Measurements from ENCODE around the gene MINDY1. TPM values are rescaled to one million over a fixed set of nuclear protein-coding genes. Genes with fewer than 3 reads are reported as not detected.
A peak's percentile ranks its signal among the peaks of the same experiment; 100 is the strongest.

Gene MINDY1
- polyA plus RNA-seq, 1 experiment = 12.8 TPM

DNA sequence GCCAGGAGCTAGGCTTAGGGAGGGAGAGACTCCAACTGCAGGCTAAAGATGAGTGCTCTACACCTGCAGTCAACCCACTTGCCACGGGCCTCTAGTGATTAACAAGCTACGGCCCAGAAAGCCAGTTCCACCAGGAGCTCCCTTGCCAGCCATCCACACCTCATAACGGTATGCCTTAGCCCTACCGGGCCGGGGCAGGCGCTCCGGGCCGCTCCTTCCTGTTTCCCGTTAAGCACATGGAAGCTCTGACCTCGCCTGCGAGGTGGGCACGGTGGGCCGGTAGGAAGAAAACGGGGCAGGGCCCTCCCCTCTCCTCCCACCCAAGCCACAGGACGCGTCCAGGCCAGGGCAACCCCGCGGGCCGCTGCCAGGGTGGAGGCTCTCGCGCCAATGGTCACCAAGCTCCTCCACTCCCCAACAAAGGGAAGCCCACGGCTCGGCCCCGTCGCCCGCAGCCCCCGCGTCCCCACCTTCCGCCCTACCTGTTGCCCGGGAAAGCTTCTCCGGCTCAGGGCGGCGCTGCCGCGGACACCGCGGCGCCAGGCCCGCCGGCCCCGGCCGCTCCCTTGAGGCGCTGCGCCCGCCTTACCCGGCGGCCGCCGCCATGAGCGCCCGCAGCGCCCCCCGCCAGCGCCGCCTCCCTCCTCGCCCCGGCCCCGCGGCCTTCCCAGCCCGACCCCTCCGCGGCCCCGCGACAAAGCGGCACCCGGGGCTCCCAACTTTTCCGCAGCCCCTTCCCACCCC, 32.7 kb downstream of the MINDY1 start:
- CTCF ChIA-PET = interaction anchor here (0.6 to 1.4 kb wide), 5 partner anchors 8 to 441 kb away, joined by 3 to 5 read pairs (median 3); partner anchors contain the start of genes ANXA9 and MINDY1
- Histone ChIP-seq H3K4me3 (ENCODE audit: low read depth, low read length) (peak overlapping the region; percentile 81), H3K27me3 (ENCODE audit: control insufficient read depth, insufficient read depth, low read length) (no peaks in the 10 kb centered on the region), H3K9me3 (ENCODE audit: control insufficient read depth, insufficient read depth, low read length) (peaks cover 3% of the 10 kb centered on the region; the same call in 1 of the 2 replicates), H3K27ac (ENCODE audit: low read depth, low read length) (peak overlapping the region; percentile 70)
- DNase-seq (ENCODE audit: low read depth, low spot score) = no peak
- POLR2A ChIA-PET = interaction anchor here (0.9 kb wide), 1 partner anchor 22 kb away, joined by 10 read pairs; no protein-coding TSS in a partner anchor
- TF ChIP-seq, protein P1, sequence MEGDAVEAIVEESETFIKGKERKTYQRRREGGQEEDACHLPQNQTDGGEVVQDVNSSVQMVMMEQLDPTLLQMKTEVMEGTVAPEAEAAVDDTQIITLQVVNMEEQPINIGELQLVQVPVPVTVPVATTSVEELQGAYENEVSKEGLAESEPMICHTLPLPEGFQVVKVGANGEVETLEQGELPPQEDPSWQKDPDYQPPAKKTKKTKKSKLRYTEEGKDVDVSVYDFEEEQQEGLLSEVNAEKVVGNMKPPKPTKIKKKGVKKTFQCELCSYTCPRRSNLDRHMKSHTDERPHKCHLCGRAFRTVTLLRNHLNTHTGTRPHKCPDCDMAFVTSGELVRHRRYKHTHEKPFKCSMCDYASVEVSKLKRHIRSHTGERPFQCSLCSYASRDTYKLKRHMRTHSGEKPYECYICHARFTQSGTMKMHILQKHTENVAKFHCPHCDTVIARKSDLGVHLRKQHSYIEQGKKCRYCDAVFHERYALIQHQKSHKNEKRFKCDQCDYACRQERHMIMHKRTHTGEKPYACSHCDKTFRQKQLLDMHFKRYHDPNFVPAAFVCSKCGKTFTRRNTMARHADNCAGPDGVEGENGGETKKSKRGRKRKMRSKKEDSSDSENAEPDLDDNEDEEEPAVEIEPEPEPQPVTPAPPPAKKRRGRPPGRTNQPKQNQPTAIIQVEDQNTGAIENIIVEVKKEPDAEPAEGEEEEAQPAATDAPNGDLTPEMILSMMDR (IDR thresholded peaks at IDR 0.05; ENCODE audit: low read depth, low read length) = no peak

DNA sequence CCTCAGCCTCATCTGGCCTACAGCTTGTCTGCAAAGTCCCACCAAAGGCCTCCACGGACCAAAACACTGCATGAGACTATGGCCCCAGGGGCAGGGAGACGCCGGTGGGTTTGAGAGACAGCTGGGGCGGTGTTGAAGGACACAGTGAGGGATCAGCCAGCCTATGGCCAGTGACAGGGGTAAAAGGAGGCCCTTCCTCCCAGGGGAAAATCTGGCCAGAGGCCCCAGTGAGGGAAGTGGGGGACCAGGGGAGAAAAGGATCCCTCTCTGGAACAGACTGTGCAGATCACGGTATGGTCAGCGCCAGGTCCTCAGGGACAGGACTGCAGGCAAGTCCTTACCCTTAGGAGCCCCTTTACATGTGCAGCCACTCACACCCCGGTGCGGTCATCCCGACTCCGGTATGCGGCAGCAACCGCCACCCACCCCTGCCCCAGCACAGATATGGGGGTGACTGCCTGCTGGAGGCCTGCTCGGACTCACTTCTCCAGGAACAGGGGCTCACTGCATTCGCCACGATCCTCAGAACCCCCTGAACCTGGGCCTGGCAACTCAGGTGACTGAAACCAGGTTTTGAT, 33.4 kb downstream of the MINDY1 start:
- DNase-seq (ENCODE audit: low read depth, low spot score) = no peak
- TF ChIP-seq, protein P1 (IDR thresholded peaks at IDR 0.05; ENCODE audit: low read depth, low read length) = no peak
- peaks cover 3% of the 10 kb centered on the region; the same call in 1 of the 2 replicates for H3K9me3 ChIP-seq (ENCODE audit: control insufficient read depth, insufficient read depth, low read length)
- peak overlapping the region; percentile 70 for H3K27ac ChIP-seq (ENCODE audit: low read depth, low read length)
- POLR2A ChIA-PET = interaction anchor here (0.9 kb wide), 1 partner anchor 23 kb away, joined by 10 read pairs; no protein-coding TSS in a partner anchor
- no peaks in the 10 kb centered on the region for H3K27me3 ChIP-seq (ENCODE audit: control insufficient read depth, insufficient read depth, low read length)
- CTCF ChIA-PET = interaction anchor here (0.9 kb wide), 2 partner anchors 9 to 21 kb away, joined by 3 to 5 read pairs; partner anchors contain the start of gene ANXA9
- peak overlapping the region; percentile 81 for H3K4me3 ChIP-seq (ENCODE audit: low read depth, low read length)

DNA sequence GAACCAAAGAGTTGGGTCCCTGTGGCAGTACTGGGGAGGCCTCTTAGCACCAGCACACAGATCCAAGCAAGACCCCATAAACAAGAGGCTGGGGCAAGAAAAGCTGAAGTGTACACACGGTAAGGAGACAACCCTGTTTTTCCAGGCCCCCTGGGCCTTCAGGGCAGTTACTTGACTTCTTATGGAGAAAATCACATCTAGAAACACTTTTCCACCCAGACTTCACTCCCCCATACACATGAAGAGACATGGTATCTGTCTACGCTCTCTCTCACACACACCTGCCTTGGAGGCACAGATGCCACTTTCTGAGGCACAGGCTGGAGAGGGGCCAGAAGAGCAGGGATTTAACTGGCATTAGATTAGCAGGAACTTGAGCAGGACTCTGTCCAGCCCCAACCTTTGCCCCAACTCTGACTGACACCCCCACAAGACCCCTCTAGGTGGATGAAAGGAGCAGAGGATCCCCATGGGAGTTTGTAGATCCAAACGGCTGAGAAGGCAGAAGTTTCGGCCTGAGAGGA, 34.2 kb downstream of the MINDY1 start:
- Histone ChIP-seq H3K27ac (ENCODE audit: low read depth, low read length) (peak overlapping the region; percentile 3), H3K9me3 (ENCODE audit: control insufficient read depth, insufficient read depth, low read length) (peaks cover 3% of the 10 kb centered on the region; the same call in 1 of the 2 replicates), H3K4me3 (ENCODE audit: low read depth, low read length) (peak overlapping the region; percentile 81), H3K27me3 (ENCODE audit: control insufficient read depth, insufficient read depth, low read length) (no peaks in the 10 kb centered on the region)
- DNase-seq (ENCODE audit: low read depth, low spot score) = no peak
- TF ChIP-seq, protein P1 (IDR thresholded peaks at IDR 0.05; ENCODE audit: low read depth, low read length) = no peak
- ChIA-PET CTCF (no interaction called here), POLR2A (no interaction called here)

DNA sequence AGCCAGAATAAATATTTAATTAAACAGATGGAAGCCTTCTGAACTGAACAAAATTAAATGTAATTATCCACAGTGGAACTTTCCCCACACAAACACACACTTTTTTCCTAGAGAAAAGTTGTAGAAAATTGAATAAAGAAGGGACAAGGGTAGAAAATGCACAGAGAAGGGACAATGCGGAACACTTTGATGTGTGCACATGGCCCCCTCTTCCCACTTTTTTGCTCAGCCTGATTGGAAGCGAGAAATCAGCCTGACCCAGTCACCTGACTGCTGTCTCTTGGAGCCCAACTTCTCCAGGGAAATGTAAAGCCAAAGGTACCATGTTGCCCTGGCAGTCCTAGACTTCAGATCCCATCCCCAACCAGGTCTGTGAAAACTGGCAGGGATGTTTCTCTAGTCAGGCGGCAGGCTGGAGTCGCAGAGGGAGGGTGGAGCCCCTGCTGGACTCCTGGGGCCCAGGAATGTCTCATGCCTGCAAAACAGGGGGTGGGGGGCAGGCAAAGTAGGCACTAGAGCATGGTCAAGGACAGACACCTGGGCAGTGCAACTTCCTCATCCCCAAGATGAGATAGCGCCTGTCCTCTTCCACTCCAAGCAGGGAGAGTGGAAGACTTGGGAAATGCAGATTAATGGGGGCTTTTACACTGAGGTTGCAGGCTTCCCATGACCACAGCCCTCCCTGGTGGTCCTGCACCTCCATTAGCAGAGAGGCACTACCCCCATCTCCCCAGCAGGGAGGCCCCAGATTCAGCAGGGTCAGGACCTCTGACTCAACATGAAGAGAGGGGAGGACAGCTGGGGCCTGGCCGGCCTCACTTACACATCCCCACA, 34.9 kb downstream of the MINDY1 start:
- POLR2A ChIA-PET = interaction anchor here (0.8 to 1.1 kb wide), 2 partner anchors 13 to 142 kb away, joined by 4 to 5 read pairs; no protein-coding TSS in a partner anchor
- no peak for DNase-seq (ENCODE audit: low read depth, low spot score)
- H3K27ac ChIP-seq (ENCODE audit: low read depth, low read length) = peak overlapping the region; percentile 47
- TF ChIP-seq, protein P1 (IDR thresholded peaks at IDR 0.05; ENCODE audit: low read depth, low read length) = 0 out of 2 replicates have a peak, but pooled peaks have one; percentile 15
- peak overlapping the region; percentile 81 for H3K4me3 ChIP-seq (ENCODE audit: low read depth, low read length)
- H3K9me3 ChIP-seq (ENCODE audit: control insufficient read depth, insufficient read depth, low read length) = peaks cover 3% of the 10 kb centered on the region; the same call in 1 of the 2 replicates
- CTCF ChIA-PET = interaction anchor here (1.2 kb wide), 1 partner anchor 25 kb away, joined by 5 read pairs; no protein-coding TSS in a partner anchor
- no peaks in the 10 kb centered on the region for H3K27me3 ChIP-seq (ENCODE audit: control insufficient read depth, insufficient read depth, low read length)
